Dermis lymphatic vessel endothelial cell (primary cell): ENCODE data around the gene EIF4H. TPM values are rescaled to one million over a fixed set of nuclear protein-coding genes. Genes with fewer than 3 reads are reported as not detected.

Experiments used
- total RNA-seq: library from RNA; depleted of rRNA; stranded (reverse); fragments of >200 nt; gene quantifications from 2 replicates; pipeline ENCODE4 v1.2.1, GENCODE V29; 2014

EIF4H gene
- 300 and 465 TPM in 2 replicates for total RNA-seq

DNA sequence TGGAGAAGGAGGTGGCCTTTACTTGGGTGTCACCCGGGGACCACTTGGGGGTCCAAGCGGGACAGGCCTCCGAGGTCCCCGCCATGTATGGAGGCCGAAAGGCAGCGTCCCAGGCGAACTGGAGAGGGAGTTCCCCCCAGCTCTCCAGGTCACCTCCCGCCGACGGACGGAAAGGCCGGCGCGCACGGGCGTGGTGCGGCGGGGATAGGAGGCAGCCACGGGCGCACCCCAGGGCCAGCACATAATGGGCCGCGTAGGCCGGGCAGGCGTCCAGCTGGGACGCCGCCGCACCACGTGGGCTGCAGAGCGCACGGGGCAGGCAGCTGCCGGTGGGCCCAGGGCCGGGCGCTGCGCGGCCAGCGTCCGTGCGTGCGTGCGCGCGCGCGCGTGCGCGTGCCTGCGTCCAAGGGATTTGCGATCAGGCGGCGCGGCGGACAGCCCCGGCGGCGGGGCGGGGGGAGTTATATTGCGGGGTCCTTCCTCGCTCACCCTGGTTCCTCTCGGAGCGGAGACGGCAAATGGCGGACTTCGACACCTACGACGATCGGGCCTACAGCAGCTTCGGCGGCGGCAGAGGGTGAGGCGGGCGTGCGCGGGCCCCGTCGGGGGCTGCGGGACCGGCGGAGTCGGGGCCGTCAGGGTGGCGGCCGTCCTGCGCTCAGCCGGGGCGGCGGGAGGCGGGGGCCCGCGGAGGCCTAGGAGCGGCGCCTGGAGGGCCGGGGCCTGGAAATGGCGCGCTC lies at the start of gene EIF4H:
Gene EIF4H (plus strand): TSS at position 491 of the 740 bp plus-strand sequence. CDS start 28 bp downstream, at position 519.

Other genes with a start within 250 kb of the EIF4H start
- 9.0 and 12.4 TPM in 2 replicates for gene ELN, start 146.2 kb upstream of the EIF4H start, total RNA-seq
- 9.5 and 9.8 TPM in 2 replicates for gene LIMK1, start 90.6 kb upstream of the EIF4H start, total RNA-seq
- gene LAT2, start 35.6 kb downstream of the EIF4H start, total RNA-seq: 0.52 and 0.98 TPM in 2 replicates
- 14.2 and 16.6 TPM in 2 replicates for gene RFC2, start 80.0 kb downstream of the EIF4H start, total RNA-seq
- 24.2 and 27.1 TPM in 2 replicates for gene CLIP2, start 115.1 kb downstream of the EIF4H start, total RNA-seq